Measurements from ENCODE around the gene RRM2. TPM values are rescaled to one million over a fixed set of nuclear protein-coding genes. Genes with fewer than 3 reads are reported as not detected.

The RRM2 gene
- polyA plus RNA-seq, 2 donors, result 14.8 to 43.2 TPM

DNA sequence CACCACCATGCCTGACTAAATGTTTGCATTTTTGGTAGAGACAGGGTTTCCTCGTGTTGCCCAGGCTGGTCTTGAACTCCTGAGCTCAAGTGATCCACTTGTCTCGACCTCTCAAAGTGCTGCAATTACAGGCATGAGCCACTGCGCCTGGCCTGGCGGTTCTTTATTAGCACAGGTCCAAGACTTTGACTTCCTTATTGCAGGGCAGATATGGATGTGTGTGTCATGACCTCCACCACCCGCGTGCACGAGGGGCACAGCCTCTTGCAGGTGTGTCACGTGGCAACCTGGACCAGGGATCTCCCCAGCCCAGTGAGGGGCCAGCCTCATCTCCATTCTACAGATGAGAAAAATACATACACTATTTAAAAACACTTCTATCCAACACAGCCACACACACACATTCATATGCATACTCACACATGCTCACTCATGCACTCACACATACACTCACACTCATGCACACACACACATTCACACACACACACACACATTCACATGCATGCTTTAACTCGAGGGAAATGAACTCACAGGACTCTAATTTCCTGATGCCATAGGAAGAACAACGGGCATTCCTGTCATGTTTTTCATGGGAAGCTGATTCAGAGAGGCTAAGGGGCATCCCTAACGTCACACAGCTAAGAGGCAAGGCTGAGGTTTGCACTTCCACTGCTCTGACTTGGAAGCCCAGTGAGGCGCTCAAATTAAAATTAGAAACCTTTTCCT is 38.8 kb downstream of the RRM2 start:
- 78 to 79% methylated on average over 12 of the region's 12 CpGs for WGBS, 2 donors
- H3K4me1 ChIP-seq (ENCODE audit: control insufficient read depth in 2 of 2, insufficient read depth in 2 of 2, low read length in 1 of 2), result no peaks in the 10 kb centered on the region
- H3K9me3 ChIP-seq (ENCODE audit: control insufficient read depth in 2 of 2, insufficient read depth in 1 of 2, low read depth in 1 of 2, low read length in 1 of 2), result no peaks in the 10 kb centered on the region
- no peak overlapping the region for H3K4me3 ChIP-seq (ENCODE audit: low read depth in 1 of 2, low read length in 2 of 2)
- H3K27ac ChIP-seq (ENCODE audit: low read depth in 2 of 2, low read length in 1 of 2), result no peak overlapping the region
- H3K27me3 ChIP-seq (ENCODE audit: control insufficient read depth in 1 of 2, insufficient read depth in 2 of 2, low read length in 2 of 2), result no peaks in the 10 kb centered on the region
- no peaks in the 10 kb centered on the region for H3K36me3 ChIP-seq (ENCODE audit: control insufficient read depth in 2 of 2, insufficient read depth in 2 of 2, low read length in 1 of 2)

DNA sequence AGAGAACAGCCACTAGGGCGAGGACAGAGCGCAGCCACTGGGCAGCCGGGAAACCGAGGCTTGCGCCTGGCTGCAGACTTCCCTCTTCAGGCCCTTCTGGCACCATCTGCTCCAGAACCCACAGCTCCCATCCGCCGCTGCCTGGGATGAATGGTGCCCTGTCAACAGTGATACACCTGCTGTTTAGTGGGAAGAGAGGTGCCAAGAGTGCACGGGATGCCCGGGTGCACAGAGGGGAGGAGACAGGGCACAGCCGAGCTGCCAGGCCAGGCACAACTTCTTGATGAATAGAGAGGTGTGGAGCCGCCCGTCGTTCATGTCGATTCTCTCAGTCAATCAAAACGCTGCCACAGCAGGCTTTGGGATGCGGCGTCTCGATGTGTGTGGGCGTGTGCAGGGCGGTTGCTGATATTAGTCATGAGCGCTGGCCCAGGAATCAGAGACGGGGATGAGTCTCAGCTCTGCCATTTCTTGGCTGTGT is 39.5 kb downstream of the RRM2 start:
- no peak overlapping the region for H3K4me3 ChIP-seq (ENCODE audit: low read depth in 1 of 2, low read length in 2 of 2)
- H3K36me3 ChIP-seq (ENCODE audit: control insufficient read depth in 2 of 2, insufficient read depth in 2 of 2, low read length in 1 of 2), result no peaks in the 10 kb centered on the region
- H3K27me3 ChIP-seq (ENCODE audit: control insufficient read depth in 1 of 2, insufficient read depth in 2 of 2, low read length in 2 of 2), result no peaks in the 10 kb centered on the region
- no peak overlapping the region for H3K27ac ChIP-seq (ENCODE audit: low read depth in 2 of 2, low read length in 1 of 2)
- H3K9me3 ChIP-seq (ENCODE audit: control insufficient read depth in 2 of 2, insufficient read depth in 1 of 2, low read depth in 1 of 2, low read length in 1 of 2), result no peaks in the 10 kb centered on the region
- WGBS, 2 donors, result 55 to 57% methylated on average over 21 to 22 of the region's 22 CpGs
- H3K4me1 ChIP-seq (ENCODE audit: control insufficient read depth in 2 of 2, insufficient read depth in 2 of 2, low read length in 1 of 2), result no peaks in the 10 kb centered on the region

DNA sequence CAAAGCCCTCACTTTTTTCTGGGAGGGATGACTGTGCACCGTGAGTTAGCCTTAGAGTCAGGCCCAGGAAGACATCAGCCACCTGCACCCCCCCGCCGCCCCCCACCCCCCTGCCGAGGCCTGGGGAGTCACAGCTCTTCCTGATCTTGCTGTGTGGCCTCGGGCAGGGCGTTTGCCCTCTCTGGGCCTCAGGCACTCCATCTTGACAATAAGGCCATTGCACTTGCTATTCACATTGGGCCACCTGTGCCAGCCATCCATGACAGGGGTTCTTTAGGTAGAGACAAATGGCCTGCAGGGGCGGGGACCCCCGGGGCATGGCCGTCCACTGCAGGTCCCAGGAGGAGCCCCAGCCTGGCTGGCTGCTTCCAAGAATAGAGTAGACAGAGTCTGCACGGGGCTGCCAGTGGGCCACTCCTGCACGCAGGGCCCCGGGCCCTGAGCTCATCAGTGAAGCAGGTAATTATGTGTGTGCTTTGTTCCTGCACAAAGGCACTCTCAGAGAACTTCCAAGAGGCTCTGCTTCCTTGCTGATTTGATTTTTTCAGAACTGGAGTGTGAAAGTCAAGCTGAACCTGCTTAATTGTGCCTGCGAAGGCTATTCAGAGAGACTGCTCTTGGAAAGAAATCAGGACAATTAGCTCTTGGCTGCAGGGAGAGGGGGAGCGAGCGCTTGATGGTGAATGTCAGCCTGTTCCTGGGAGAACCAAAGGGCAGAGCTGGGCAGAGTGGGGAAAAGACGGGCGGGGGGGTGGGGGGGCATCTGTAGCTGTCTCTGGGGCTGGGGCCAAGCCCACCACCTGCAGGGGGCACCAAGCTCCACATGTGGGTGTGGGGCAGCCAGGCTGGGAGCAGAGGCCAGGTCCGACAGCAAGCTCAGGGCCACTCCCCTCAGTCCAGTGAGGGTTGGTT is 40.3 kb downstream of the RRM2 start:
- Histone ChIP-seq H3K36me3 (ENCODE audit: control insufficient read depth in 2 of 2, insufficient read depth in 2 of 2, low read length in 1 of 2) (no peaks in the 10 kb centered on the region), H3K27me3 (ENCODE audit: control insufficient read depth in 1 of 2, insufficient read depth in 2 of 2, low read length in 2 of 2) (no peaks in the 10 kb centered on the region), H3K9me3 (ENCODE audit: control insufficient read depth in 2 of 2, insufficient read depth in 1 of 2, low read depth in 1 of 2, low read length in 1 of 2) (no peaks in the 10 kb centered on the region), H3K4me1 (ENCODE audit: control insufficient read depth in 2 of 2, insufficient read depth in 2 of 2, low read length in 1 of 2) (no peaks in the 10 kb centered on the region), H3K27ac (ENCODE audit: low read depth in 2 of 2, low read length in 1 of 2) (no peak overlapping the region), H3K4me3 (ENCODE audit: low read depth in 1 of 2, low read length in 2 of 2) (no peak overlapping the region)
- 66 to 67% methylated on average over 18 of the region's 18 CpGs for WGBS, 2 donors

DNA sequence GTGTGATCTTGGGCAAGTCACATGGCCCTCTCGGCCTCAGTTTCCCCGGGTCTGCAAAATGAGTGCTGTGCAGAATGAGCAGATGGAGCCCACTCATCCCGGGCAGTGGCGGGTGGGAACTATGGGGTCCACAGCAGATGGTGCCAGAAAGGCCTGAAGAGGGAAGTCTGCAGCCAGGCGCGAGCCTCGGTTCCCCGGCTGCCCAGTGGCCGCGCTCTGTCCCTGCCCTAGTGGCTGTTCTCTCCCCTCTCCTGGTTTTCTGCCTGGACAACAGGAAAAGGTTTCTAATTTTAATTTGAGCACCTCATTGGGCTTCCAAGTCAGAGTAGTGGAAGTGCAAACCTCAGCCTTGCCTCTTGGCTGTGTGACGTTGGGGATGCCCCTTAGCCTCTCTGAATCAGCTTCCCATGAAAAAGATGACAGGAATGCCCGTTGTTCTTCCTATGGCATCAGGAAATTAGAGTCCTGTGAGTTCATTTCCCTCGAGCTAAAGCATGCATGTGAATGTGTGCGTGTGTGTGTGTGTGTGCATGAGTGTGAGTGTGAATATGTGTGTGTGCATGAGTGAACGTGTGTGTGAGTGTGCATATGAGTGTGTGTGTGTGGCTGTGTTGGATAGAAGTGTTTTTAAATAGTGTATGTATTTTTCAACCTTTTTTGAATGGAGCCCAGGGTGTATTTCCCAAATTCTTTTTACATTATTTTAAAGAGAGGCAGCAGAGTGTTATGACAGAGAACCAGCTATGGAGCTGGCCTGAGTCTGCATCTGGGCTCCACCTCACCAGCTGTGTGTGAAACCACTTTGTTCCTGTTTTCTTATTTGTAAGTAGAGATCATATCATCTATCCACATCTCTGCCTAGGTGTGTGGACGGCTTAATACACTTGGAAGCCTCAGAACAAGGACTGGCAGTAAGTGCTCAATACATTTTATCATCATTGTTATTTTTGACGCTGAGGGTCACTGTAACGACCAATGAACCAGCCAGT is 41.3 kb downstream of the RRM2 start:
- Histone ChIP-seq H3K9me3 (ENCODE audit: control insufficient read depth in 2 of 2, insufficient read depth in 1 of 2, low read depth in 1 of 2, low read length in 1 of 2) (no peaks in the 10 kb centered on the region), H3K27me3 (ENCODE audit: control insufficient read depth in 1 of 2, insufficient read depth in 2 of 2, low read length in 2 of 2) (no peaks in the 10 kb centered on the region), H3K4me1 (ENCODE audit: control insufficient read depth in 2 of 2, insufficient read depth in 2 of 2, low read length in 1 of 2) (no peaks in the 10 kb centered on the region), H3K4me3 (ENCODE audit: low read depth in 1 of 2, low read length in 2 of 2) (no peak overlapping the region), H3K27ac (ENCODE audit: low read depth in 2 of 2, low read length in 1 of 2) (no peak overlapping the region), H3K36me3 (ENCODE audit: control insufficient read depth in 2 of 2, insufficient read depth in 2 of 2, low read length in 1 of 2) (no peaks in the 10 kb centered on the region)
- WGBS, 2 donors, result 84 to 86% methylated on average over 17 to 18 of the region's 18 CpGs

DNA sequence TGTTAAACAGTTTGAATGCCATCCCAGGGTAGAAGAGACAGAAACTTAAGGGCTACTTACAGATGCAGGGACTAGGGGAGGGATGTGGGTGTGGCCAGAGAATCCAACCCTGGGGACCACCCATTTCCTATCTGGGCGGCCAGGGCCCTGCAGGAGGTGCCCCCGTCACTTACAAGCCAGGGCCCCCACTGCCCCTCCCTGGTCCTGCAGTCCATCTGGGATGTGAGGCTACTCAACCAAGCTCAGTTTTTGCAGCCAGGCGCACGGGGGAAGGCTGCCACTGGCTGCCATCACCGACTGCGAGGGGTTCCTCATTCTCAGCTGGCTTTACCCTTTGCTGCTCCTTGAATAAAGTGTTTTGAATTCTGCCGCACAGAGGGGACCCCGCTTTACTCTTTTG is 42.1 kb downstream of the RRM2 start:
- Histone ChIP-seq H3K4me3 (ENCODE audit: low read depth in 1 of 2, low read length in 2 of 2) (no peak overlapping the region), H3K9me3 (ENCODE audit: control insufficient read depth in 2 of 2, insufficient read depth in 1 of 2, low read depth in 1 of 2, low read length in 1 of 2) (no peaks in the 10 kb centered on the region), H3K27me3 (ENCODE audit: control insufficient read depth in 1 of 2, insufficient read depth in 2 of 2, low read length in 2 of 2) (no peaks in the 10 kb centered on the region), H3K4me1 (ENCODE audit: control insufficient read depth in 2 of 2, insufficient read depth in 2 of 2, low read length in 1 of 2) (no peaks in the 10 kb centered on the region), H3K27ac (ENCODE audit: low read depth in 2 of 2, low read length in 1 of 2) (no peak overlapping the region), H3K36me3 (ENCODE audit: control insufficient read depth in 2 of 2, insufficient read depth in 2 of 2, low read length in 1 of 2) (no peaks in the 10 kb centered on the region)
- 88 to 93% methylated on average over 8 of the region's 8 CpGs for WGBS, 2 donors

DNA sequence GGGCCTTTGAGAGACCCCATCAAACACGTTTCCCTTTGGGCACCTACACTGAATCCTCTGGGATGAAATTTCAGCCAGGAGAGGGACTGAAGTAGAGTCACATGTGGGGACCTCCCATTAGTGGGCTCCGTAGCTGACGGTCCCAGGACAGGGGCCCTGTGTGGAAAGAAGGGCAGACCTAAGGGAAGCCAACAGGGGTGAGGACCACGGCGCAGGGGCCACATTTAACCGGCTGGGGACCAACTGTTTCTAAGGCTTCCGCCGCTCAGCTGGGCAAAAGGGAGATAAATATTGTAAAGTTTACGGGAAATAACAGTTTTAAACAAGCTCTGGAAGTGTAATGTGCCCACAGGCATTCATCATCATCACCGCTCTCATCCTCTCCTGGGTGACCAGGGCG is 42.7 kb downstream of the RRM2 start:
- Histone ChIP-seq H3K27ac (ENCODE audit: low read depth in 2 of 2, low read length in 1 of 2) (no peak overlapping the region), H3K4me3 (ENCODE audit: low read depth in 1 of 2, low read length in 2 of 2) (no peak overlapping the region), H3K27me3 (ENCODE audit: control insufficient read depth in 1 of 2, insufficient read depth in 2 of 2, low read length in 2 of 2) (no peaks in the 10 kb centered on the region), H3K4me1 (ENCODE audit: control insufficient read depth in 2 of 2, insufficient read depth in 2 of 2, low read length in 1 of 2) (no peaks in the 10 kb centered on the region), H3K36me3 (ENCODE audit: control insufficient read depth in 2 of 2, insufficient read depth in 2 of 2, low read length in 1 of 2) (no peaks in the 10 kb centered on the region), H3K9me3 (ENCODE audit: control insufficient read depth in 2 of 2, insufficient read depth in 1 of 2, low read depth in 1 of 2, low read length in 1 of 2) (no peaks in the 10 kb centered on the region)
- 94 to 95% methylated on average over 11 of the region's 11 CpGs for WGBS, 2 donors

DNA sequence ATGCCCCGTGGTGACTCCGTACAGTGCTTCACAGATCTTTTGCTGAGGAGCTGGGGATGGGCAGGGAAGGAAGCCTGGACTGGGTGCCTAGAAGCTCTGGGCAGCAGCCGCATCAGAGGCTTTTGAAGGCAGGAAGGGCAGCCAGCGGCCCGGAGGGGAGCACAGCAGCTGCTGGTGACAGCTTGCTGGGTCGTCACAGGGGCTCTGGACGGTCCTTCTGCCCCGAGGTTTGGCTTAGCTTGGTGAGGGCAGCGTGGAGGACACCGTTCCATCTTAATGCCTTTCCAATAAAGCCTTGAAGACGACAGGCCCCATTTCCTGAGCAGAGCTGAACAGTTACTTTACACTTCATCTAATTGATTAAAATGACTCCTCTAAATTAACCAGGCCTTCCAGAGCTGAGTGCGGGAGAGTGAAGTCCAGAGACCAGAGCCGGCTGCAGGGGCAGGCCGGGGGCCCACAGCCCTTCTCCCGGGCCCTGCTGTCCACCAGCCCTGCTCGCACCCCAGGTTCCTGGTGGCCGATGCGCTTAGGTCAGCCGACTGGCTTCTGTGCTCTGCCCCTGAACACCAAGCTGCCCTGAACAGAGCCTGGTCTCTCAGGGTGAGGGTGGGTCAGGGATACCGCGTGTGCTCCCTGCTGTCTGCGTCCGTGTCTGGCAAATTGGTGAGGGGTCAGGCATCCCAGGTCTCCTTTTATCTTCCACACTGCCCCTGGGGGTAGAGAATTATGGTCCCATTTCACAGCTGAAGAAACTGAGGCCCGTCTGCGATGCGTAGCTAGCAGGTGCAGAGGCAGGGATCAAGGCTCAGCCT is 43.5 kb downstream of the RRM2 start:
- Histone ChIP-seq H3K9me3 (ENCODE audit: control insufficient read depth in 2 of 2, insufficient read depth in 1 of 2, low read depth in 1 of 2, low read length in 1 of 2) (no peaks in the 10 kb centered on the region), H3K27ac (ENCODE audit: low read depth in 2 of 2, low read length in 1 of 2) (no peak overlapping the region), H3K36me3 (ENCODE audit: control insufficient read depth in 2 of 2, insufficient read depth in 2 of 2, low read length in 1 of 2) (no peaks in the 10 kb centered on the region), H3K4me1 (ENCODE audit: control insufficient read depth in 2 of 2, insufficient read depth in 2 of 2, low read length in 1 of 2) (no peaks in the 10 kb centered on the region), H3K4me3 (ENCODE audit: low read depth in 1 of 2, low read length in 2 of 2) (no peak overlapping the region), H3K27me3 (ENCODE audit: control insufficient read depth in 1 of 2, insufficient read depth in 2 of 2, low read length in 2 of 2) (no peaks in the 10 kb centered on the region)
- 93 to 94% methylated on average over 26 of the region's 26 CpGs for WGBS, 2 donors

DNA sequence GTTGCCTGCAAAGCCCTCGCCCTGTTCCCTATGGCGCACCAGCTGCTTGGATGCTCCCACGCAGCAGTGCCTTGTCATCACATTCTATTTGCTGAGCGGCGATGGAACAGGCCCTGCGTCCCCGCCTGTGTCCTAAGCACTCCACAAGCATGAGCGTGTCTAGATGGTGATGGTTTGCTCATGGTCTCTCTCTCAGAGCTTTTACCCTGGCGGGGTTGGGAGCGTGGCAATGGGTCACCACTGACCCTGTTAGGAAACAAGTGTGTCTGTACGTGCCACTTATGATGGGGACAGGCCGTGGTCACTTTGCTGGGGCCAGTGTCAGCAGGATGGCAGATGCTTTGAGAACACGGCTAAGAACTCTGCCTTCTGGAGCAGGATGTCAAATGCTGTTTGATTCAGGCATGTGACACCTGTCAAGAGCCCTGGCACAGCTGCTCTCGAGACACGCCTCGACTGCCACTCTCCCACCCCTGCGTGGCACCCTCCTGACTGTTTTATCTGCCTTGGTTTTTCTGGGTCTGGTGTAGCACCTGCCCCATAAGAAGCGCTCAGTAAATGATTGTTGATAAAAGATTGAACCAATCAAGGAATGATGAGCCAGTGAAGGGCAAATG is 44.2 kb downstream of the RRM2 start:
- Histone ChIP-seq H3K27me3 (ENCODE audit: control insufficient read depth in 1 of 2, insufficient read depth in 2 of 2, low read length in 2 of 2) (no peaks in the 10 kb centered on the region), H3K27ac (ENCODE audit: low read depth in 2 of 2, low read length in 1 of 2) (no peak overlapping the region), H3K9me3 (ENCODE audit: control insufficient read depth in 2 of 2, insufficient read depth in 1 of 2, low read depth in 1 of 2, low read length in 1 of 2) (no peaks in the 10 kb centered on the region), H3K4me3 (ENCODE audit: low read depth in 1 of 2, low read length in 2 of 2) (no peak overlapping the region), H3K36me3 (ENCODE audit: control insufficient read depth in 2 of 2, insufficient read depth in 2 of 2, low read length in 1 of 2) (no peaks in the 10 kb centered on the region), H3K4me1 (ENCODE audit: control insufficient read depth in 2 of 2, insufficient read depth in 2 of 2, low read length in 1 of 2) (no peaks in the 10 kb centered on the region)
- 90 to 92% methylated on average over 18 of the region's 18 CpGs for WGBS, 2 donors
